SK-N-SH (cell line): Measurements from ENCODE around the gene IRF2BP2. TPM values are rescaled to one million over a fixed set of nuclear protein-coding genes. Genes with fewer than 3 reads are reported as not detected.

ENCODE experiments used
- CTCF ChIA-PET: fragments of 300-600, 350-600 bp; formaldehyde crosslinking; extraction: SDS; loops from one replicate; lab custom pipeline; 2021; lab: Yijun Ruan, JAX
- POLR2A ChIA-PET: fragments of 350-600 bp; sonication (Branson Sonifier 250); formaldehyde crosslinking; extraction: SDS; loops from one replicate; lab custom pipeline; 2020; ENCODE audit warnings: antibody characterized with exemption, inconsistent platforms; lab: Yijun Ruan, JAX
- DNase-seq: peaks from one replicate; pipeline ENCODE4 v3.0.0; 2012
- H2AFZ ChIP-seq: fragments of 200-600 bp; sonication (generic); 2 replicates; pipeline ENCODE4 v1.8.1; 2016; ENCODE audit warnings: antibody characterized with exemption, mild to moderate bottlenecking, low read depth
- H3F3A ChIP-seq: fragments of 200-600 bp; sonication (generic); replicated peaks from 2 replicates; pipeline ENCODE3; 2016; ENCODE audit warnings: antibody characterized with exemption, mild to moderate bottlenecking; ENCODE audit not compliant: insufficient read depth
- H3K27ac ChIP-seq, 2 experiments: fragments of 200-500 bp in 1 of 2; fragments of 200-600 bp in 1 of 2; sonication (Bioruptor generic) in 1 of 2; sonication (generic), shearing (Covaris generic) in 1 of 2; 2 replicates each; pipeline versions ENCODE4 v1.5.1 to v1.6.1; 2014 to 2016; ENCODE audit warnings: low read depth in 2 of 2, inconsistent platforms in 1 of 2, low read length in 1 of 2, mild to moderate bottlenecking in 1 of 2, mixed read lengths in 1 of 2
- H3K27me3 ChIP-seq: fragments of 200-600 bp; sonication (generic), shearing (Covaris generic); 2 replicates; pipeline ENCODE4 v1.6.1; 2016; ENCODE audit warnings: mixed run types; ENCODE audit not compliant: insufficient read depth
- H3K36me3 ChIP-seq, 2 experiments: fragments of 200-500 bp in 1 of 2; fragments of 200-600 bp in 1 of 2; sonication (Bioruptor generic) in 1 of 2; sonication (generic) in 1 of 2; replicated peaks in 1 of 2; 2 replicates each; pipeline versions ENCODE3 to v1.5.1; 2014 to 2016; ENCODE audit warnings: low read length in 1 of 2, mild to moderate bottlenecking in 1 of 2; ENCODE audit not compliant: insufficient read depth in 2 of 2, control insufficient read depth in 1 of 2
- H3K4me1 ChIP-seq, 2 experiments: fragments of 200-500 bp in 1 of 2; fragments of 200-600 bp in 1 of 2; sonication (Bioruptor generic) in 1 of 2; sonication (generic), shearing (Covaris generic) in 1 of 2; 2 replicates each; pipeline versions ENCODE4 v1.5.1 to v1.6.1; 2014 to 2016; ENCODE audit warnings: low read depth in 1 of 2, low read length in 1 of 2, mixed run types in 1 of 2; ENCODE audit not compliant: insufficient read depth in 2 of 2, control insufficient read depth in 1 of 2
- H3K4me2 ChIP-seq: fragments of 200-600 bp; sonication (generic), shearing (Covaris generic); 2 replicates; pipeline ENCODE4 v1.6.1; 2017; ENCODE audit warnings: mixed run types
- H3K4me3 ChIP-seq, 2 experiments: fragments of 200-500 bp in 1 of 2; fragments of 200-600 bp in 1 of 2; sonication (Bioruptor generic) in 1 of 2; sonication (generic), shearing (Covaris generic) in 1 of 2; 2 replicates each; pipeline versions ENCODE4 v1.5.1 to v1.8.1; 2014 to 2016; ENCODE audit warnings: low read depth in 2 of 2, inconsistent platforms in 1 of 2, low read length in 1 of 2, mild to moderate bottlenecking in 1 of 2, mixed read lengths in 1 of 2, moderate library complexity in 1 of 2
- H3K79me2 ChIP-seq: fragments of 200-600 bp; sonication (generic); 2 replicates; pipeline ENCODE4 v1.8.1; 2017; ENCODE audit warnings: mild to moderate bottlenecking; ENCODE audit not compliant: insufficient read depth
- H3K9ac ChIP-seq: fragments of 200-600 bp; sonication (generic); 2 replicates; pipeline ENCODE4 v1.6.1; 2017; ENCODE audit warnings: mixed run types
- H3K9me2 ChIP-seq: fragments of 200-600 bp; sonication (generic); 2 replicates; pipeline ENCODE4 v1.6.1; 2017; ENCODE audit warnings: mixed run types
- H3K9me3 ChIP-seq: fragments of 200-600 bp; sonication (generic); 2 replicates; pipeline ENCODE4 v1.6.1; 2017; ENCODE audit warnings: mixed run types, mild to moderate bottlenecking, moderate library complexity
- H4K20me1 ChIP-seq: fragments of 200-600 bp; sonication (generic); 2 replicates; pipeline ENCODE4 v1.6.1; 2017; ENCODE audit warnings: mild to moderate bottlenecking, mixed run types; ENCODE audit not compliant: insufficient read depth
- EP300 ChIP-seq, 2 experiments: IDR thresholded peaks; 2 replicates each; pipeline versions ENCODE4 v1.4.0 to v1.6.1; 2012; ENCODE audit warnings: borderline replicate concordance in 1 of 2, low read depth in 1 of 2, low read length in 1 of 2
- MAX ChIP-seq: IDR thresholded peaks from 2 replicates; pipeline ENCODE4 v1.4.0; 2012; ENCODE audit warnings: low read depth
- MEF2A ChIP-seq: IDR thresholded peaks from 2 replicates; pipeline ENCODE4 v1.4.0; 2012; ENCODE audit warnings: low read depth, borderline replicate concordance
- MXI1 ChIP-seq: IDR thresholded peaks from 2 replicates; pipeline ENCODE4 v1.6.1; 2012; ENCODE audit warnings: mild to moderate bottlenecking, low read depth, low read length, improper control_type of control experiment
- NFIC ChIP-seq: IDR thresholded peaks from 2 replicates; pipeline ENCODE4 v1.4.0; 2012; ENCODE audit warnings: borderline replicate concordance
- NRF1 ChIP-seq: IDR thresholded peaks from 2 replicates; pipeline ENCODE4 v1.6.1; 2012; ENCODE audit warnings: low read depth, mild to moderate bottlenecking, low read length
- PBX3 ChIP-seq: IDR thresholded peaks from 2 replicates; pipeline ENCODE4; 2012
- REST ChIP-seq: IDR thresholded peaks from 2 replicates; pipeline ENCODE4 v1.6.1; 2012; ENCODE audit warnings: mild to moderate bottlenecking, low read depth, low read length, moderate library complexity
- RXRA ChIP-seq: IDR thresholded peaks from 2 replicates; pipeline ENCODE4 v1.4.0; 2012; ENCODE audit warnings: low read depth, mild to moderate bottlenecking, borderline replicate concordance
- TCF12 ChIP-seq: IDR thresholded peaks from 2 replicates; pipeline ENCODE4 v1.4.0; 2012
- YY1 ChIP-seq: IDR thresholded peaks from 2 replicates; pipeline ENCODE4 v1.4.0; 2012; ENCODE audit warnings: low read depth, mild to moderate bottlenecking
- WGBS: methylation state at CpG from one replicate; pipeline ENCODE4 v1.1.6; 2017; ENCODE audit warnings: low lambda C conversion rate; 5-methylcytosine and 5-hydroxymethylcytosine counted together
- polyA plus RNA-seq, 3 experiments: library from polyadenylated mRNA; depleted of rRNA; stranded (reverse); fragments of >200 nt; gene quantifications; 2 replicates each; pipeline ENCODE4 v1.2.3, GENCODE V29; 2012

Gene IRF2BP2
- polyA plus RNA-seq, 1 of the 3 experiments (the other 2 are of a cell fraction): 73.9 TPM

GRCh38 chr1:234654002-234654733, 44.2 kb upstream of the IRF2BP2 start (continued):
- TF ChIP-seq YY1: no peak
- no peak for TF ChIP-seq NFIC
- no peak for TF ChIP-seq TCF12
- TF ChIP-seq REST: no peak
- TF ChIP-seq MEF2A: no peak
- no peak for TF ChIP-seq RXRA
- no peak for TF ChIP-seq PBX3
- no peak for TF ChIP-seq NRF1
- TF ChIP-seq MAX: no peak
- TF ChIP-seq, all 33 proteins: peak for 0

GRCh38 chr1:234649432-234650081, 39.6 kb upstream of the IRF2BP2 start:
- DNase-seq: no peak
- WGBS: 92% methylated on average over 3 of the region's 3 CpGs
- H3K9me2 ChIP-seq: no peaks in the 10 kb centered on the region
- H3K9ac ChIP-seq: no peak overlapping the region
- no peaks in the 10 kb centered on the region for H3K79me2 ChIP-seq
- POLR2A ChIA-PET: no interaction called here
- H3K4me3 ChIP-seq: no peak overlapping the region
- no peaks in the 10 kb centered on the region for H3K9me3 ChIP-seq
- no peaks in the 10 kb centered on the region for H4K20me1 ChIP-seq
- CTCF ChIA-PET: interaction anchor here (0.7 kb wide), 1 partner anchor 14 kb away, joined by 3 read pairs; no protein-coding TSS in a partner anchor
- no peaks in the 10 kb centered on the region for H3K36me3 ChIP-seq
- no peaks in the 10 kb centered on the region for H3K27me3 ChIP-seq
- no peak overlapping the region for H3K4me2 ChIP-seq
- H3K27ac ChIP-seq: no peak overlapping the region
- H3F3A ChIP-seq: no peaks in the 10 kb centered on the region
- TF ChIP-seq MXI1: no peak
- TF ChIP-seq EP300 (IDR thresholded peaks at IDR 0.05; ENCODE audit: borderline replicate concordance in 1 of 2, low read depth in 1 of 2, low read length in 1 of 2): no peak
- peaks cover 0 to 2% of the 10 kb centered on the region in 2 experiments; a peak in 1 of 4 replicates for H3K4me1 ChIP-seq
- no peak overlapping the region for H2AFZ ChIP-seq
